H1 (cell line): ENCODE measurements around the gene PPM1G. TPM values are rescaled to one million over a fixed set of nuclear protein-coding genes. Genes with fewer than 3 reads are reported as not detected.

Experiments
- CEBPB ChIP-seq: IDR thresholded peaks from 2 replicates; pipeline ENCODE4 v1.6.1; 2012; ENCODE audit warnings: low read depth, low read length
- CTCF ChIP-seq, 3 experiments: IDR thresholded peaks; 1 replicate in 2 of 3; 2 replicates in 1 of 3; pipeline versions ENCODE4 v1.5.1 to v1.6.1; 2011; ENCODE audit warnings: low read length in 3 of 3, mild to moderate bottlenecking in 3 of 3, inconsistent platforms in 2 of 3, low read depth in 1 of 3, moderate library complexity in 1 of 3; ENCODE audit not compliant: insufficient read depth in 1 of 3; ENCODE audit errors: control extremely low read depth in 1 of 3
- POLR2AphosphoS5 ChIP-seq: IDR thresholded peaks from 2 replicates; pipeline ENCODE4 v1.6.1; 2011; ENCODE audit warnings: low read depth, low read length
- RAD21 ChIP-seq, 2 experiments: IDR thresholded peaks in 1 of 2; conservative IDR thresholded peaks in 1 of 2; 2 replicates each; pipeline ENCODE4 v1.6.1; 2011; ENCODE audit warnings: low read depth in 2 of 2, low read length in 2 of 2, improper control_type of control experiment in 1 of 2, inconsistent platforms in 1 of 2, mild to moderate bottlenecking in 1 of 2, moderate library complexity in 1 of 2
- SP1 ChIP-seq: IDR thresholded peaks from 2 replicates; pipeline ENCODE4 v1.6.1; 2011; ENCODE audit warnings: low read depth, low read length
- SP2 ChIP-seq: IDR thresholded peaks from 2 replicates; pipeline ENCODE4 v1.6.1; 2012; ENCODE audit warnings: mild to moderate bottlenecking, low read length, inconsistent platforms
- TAF1 ChIP-seq: IDR thresholded peaks from 2 replicates; pipeline ENCODE4 v1.6.1; 2011; ENCODE audit warnings: mild to moderate bottlenecking, low read depth, low read length
- ZNF274 ChIP-seq: IDR thresholded peaks from 2 replicates; pipeline ENCODE4 v1.7.0; 2012; ENCODE audit warnings: low read length, borderline replicate concordance; ENCODE audit errors: extremely low read depth
- polyA plus RNA-seq, 7 experiments: library from polyadenylated mRNA; depleted of rRNA in 3 of 7; stranded (reverse) in 5 of 7; unstranded in 2 of 7; fragments of >200 nt in 5 of 7; fragments of 200-250 nt in 2 of 7; gene quantifications; 1 replicate in 5 of 7; 2 replicates in 1 of 7; 4 replicates in 1 of 7; pipeline versions ENCODE4 v1.2.1 to v1.2.3, GENCODE V29; 2011 to 2013; ENCODE audit warnings: missing spikeins in 2 of 7, mixed read lengths in 2 of 7
- total RNA-seq: library from RNA; stranded (reverse); fragmentation: NEBNext Ultra II Directional; extraction: Animal tissue kit (Norgen Biotek cat#: 25700); gene quantifications from 2 replicates; pipeline ENCODE4 v1.2.1, GENCODE V29; 2021

The PPM1G gene
- total and polyA plus RNA-seq, 2 of the 8 experiments (the other 6 are each of a cell fraction or from before 2014, with no cell fraction given), result 73.3 to 203 TPM

- TF ChIP-seq POLR2AphosphoS5, result peak; percentile 62; the same call in 1 of the 2 replicates
- TF ChIP-seq SP2, result no peak
- no peak for TF ChIP-seq ZNF274
- peak in 1 of 2 experiments; percentile 20; a peak in 2 of 4 replicates for TF ChIP-seq RAD21 (IDR thresholded peaks at IDR 0.05 in 1 of 2, conservative IDR thresholded peaks at IDR 0.05 in 1 of 2; ENCODE audit: low read depth in 2 of 2, low read length in 2 of 2)
- no peak for TF ChIP-seq TAF1
- peak in 1 of 3 experiments; percentile 42; a peak in 1 of 4 replicates for TF ChIP-seq CTCF (IDR thresholded peaks at IDR 0.05; ENCODE audit: control extremely low read depth in 1 of 3, insufficient read depth in 1 of 3, low read depth in 1 of 3, low read length in 3 of 3)
- TF ChIP-seq SP1, result no peak
- TF ChIP-seq CEBPB, result no peak
Observed at GRCh38 chr2:27378096-27378808, 31.1 kb downstream of the PPM1G start (continued).
